OCI-LY7 (cell line): ENCODE results near the gene MLN. TPM values are rescaled to one million over a fixed set of nuclear protein-coding genes. Genes with fewer than 3 reads are reported as not detected.

Source experiments
- BruUV-seq: library from RNA; stranded (reverse); fragments of 400-500 nt; replicated peaks from 2 replicates; lab custom pipeline; 2021; lab: Mats Ljungman, UMichigan
- CTCF ChIA-PET: fragments of 300-600 bp; sonication (Branson Sonifier 250); formaldehyde crosslinking; loops from one replicate; lab custom pipeline; 2022; ENCODE audit warnings: antibody characterized with exemption; ENCODE audit not compliant: unreplicated experiment; lab: Charles Lee
- POLR2A ChIA-PET: fragments of 300-600 bp; sonication (Branson Sonifier 250); formaldehyde crosslinking; loops from one replicate; lab custom pipeline; 2022; ENCODE audit warnings: antibody characterized with exemption; lab: Charles Lee
- DNase-seq: peaks from one replicate; pipeline ENCODE4 v3.0.0-alpha.2; 2015; ENCODE audit warnings: low spot score
- H2AFZ ChIP-seq: fragments of 200-600 bp; sonication (generic), shearing (Covaris generic); 2 replicates; pipeline ENCODE4 v1.6.1; 2014; ENCODE audit warnings: mild to moderate bottlenecking, antibody characterized with exemption, low read length, moderate library complexity
- H3K27ac ChIP-seq: fragments of 200-600 bp; sonication (generic); 2 replicates; pipeline ENCODE4 v1.5.1; 2014; ENCODE audit warnings: mixed run types, low read depth, mild to moderate bottlenecking, moderate library complexity, low read length, inconsistent platforms; ENCODE audit not compliant: poor library complexity, severe bottlenecking
- H3K36me3 ChIP-seq: fragments of 200-600 bp; sonication (generic); 2 replicates; pipeline ENCODE4 v1.6.1; 2014; ENCODE audit warnings: mild to moderate bottlenecking, antibody characterized with exemption, low read length, moderate library complexity, mixed read lengths; ENCODE audit not compliant: insufficient read depth
- H3K4me1 ChIP-seq: fragments of 200-600 bp; sonication (generic); 2 replicates; pipeline ENCODE4 v1.5.1; 2014; ENCODE audit warnings: mild to moderate bottlenecking, low read length; ENCODE audit not compliant: insufficient read depth, poor library complexity, severe bottlenecking
- H3K4me2 ChIP-seq: fragments of 200-600 bp; sonication (generic); 2 replicates; pipeline ENCODE4 v1.6.1; 2014; ENCODE audit warnings: mild to moderate bottlenecking, low read length
- H3K4me3 ChIP-seq: fragments of 200-600 bp; sonication (generic); 2 replicates; pipeline ENCODE4 v1.5.1; 2014; ENCODE audit warnings: mild to moderate bottlenecking, low read depth, low read length; ENCODE audit not compliant: poor library complexity, severe bottlenecking
- H3K79me2 ChIP-seq: fragments of 200-600 bp; sonication (generic); 2 replicates; pipeline ENCODE4 v1.6.1; 2016; ENCODE audit warnings: low read depth, mild to moderate bottlenecking, low read length, moderate library complexity, mixed read lengths; ENCODE audit not compliant: insufficient read depth
- H3K9me2 ChIP-seq: fragments of 200-600 bp; sonication (generic); 2 replicates; pipeline ENCODE4 v1.6.1; 2016; ENCODE audit warnings: mild to moderate bottlenecking, low read length, mixed read lengths; ENCODE audit not compliant: insufficient read depth
- H3K9me3 ChIP-seq: fragments of 200-600 bp; sonication (generic); 2 replicates; pipeline ENCODE4 v1.6.1; 2014; ENCODE audit warnings: mild to moderate bottlenecking, mixed run types, low read length, mixed read lengths
- H4K20me1 ChIP-seq: fragments of 200-600 bp; sonication (generic); 2 replicates; pipeline ENCODE4 v1.6.1; 2014; ENCODE audit warnings: mild to moderate bottlenecking, antibody characterized with exemption, low read length, moderate library complexity, mixed read lengths; ENCODE audit not compliant: insufficient read depth
- EZH2phosphoT487 ChIP-seq: fragments of 200-600 bp; sonication (generic); IDR thresholded peaks from 2 replicates; pipeline ENCODE4 v1.6.1; 2018; ENCODE audit warnings: low read depth, borderline replicate concordance, mild to moderate bottlenecking, mixed run types, antibody characterized with exemption, low read length, moderate library complexity, mixed read lengths
- intact Hi-C: fragments of 100-400 bp; cut with micrococcal nuclease; formaldehyde crosslinking; loops from one replicate; pipeline ENCODE4 v1.10.0; 2022; ENCODE audit not compliant: unreplicated experiment
- total RNA-seq, 2 experiments: library from RNA; depleted of rRNA in 1 of 2; stranded (reverse); fragments of >200 nt in 1 of 2; shearing (Covaris generic) in 1 of 2; gene quantifications; 2 replicates each; pipeline ENCODE4 v1.2.3, GENCODE V29; 2014 to 2022
- TF ChIP-seq, protein P1 (sequence below): fragments of 200-600 bp; sonication (generic); conservative IDR thresholded peaks from 2 replicates; pipeline ENCODE4 v1.5.1; 2014; ENCODE audit warnings: mild to moderate bottlenecking, antibody characterized with exemption, low read length, moderate library complexity, mixed read lengths

MLN gene
- total RNA-seq, 2 experiments from 2014 or later, result not detected

GRCh38 chr6:33802186-33802958, 1.4 kb downstream of the MLN start:
- BruUV-seq, result no TSS peak
- ChIA-PET POLR2A (interaction anchor here (0.7 kb wide), 2 partner anchors 10 to 84 kb away, joined by 3 read pairs; no protein-coding TSS in a partner anchor), CTCF (no interaction called here)
- no peaks in the 10 kb centered on the region for H3K9me2 ChIP-seq
- H3K27ac ChIP-seq, result no peak overlapping the region
- H3K4me2 ChIP-seq, result no peak overlapping the region
- no peak overlapping the region for H3K4me3 ChIP-seq
- no peaks in the 10 kb centered on the region for H3K4me1 ChIP-seq
- H2AFZ ChIP-seq, result no peak overlapping the region
- no peaks in the 10 kb centered on the region for H4K20me1 ChIP-seq
- H3K79me2 ChIP-seq, result no peaks in the 10 kb centered on the region
- TF ChIP-seq, protein P1, sequence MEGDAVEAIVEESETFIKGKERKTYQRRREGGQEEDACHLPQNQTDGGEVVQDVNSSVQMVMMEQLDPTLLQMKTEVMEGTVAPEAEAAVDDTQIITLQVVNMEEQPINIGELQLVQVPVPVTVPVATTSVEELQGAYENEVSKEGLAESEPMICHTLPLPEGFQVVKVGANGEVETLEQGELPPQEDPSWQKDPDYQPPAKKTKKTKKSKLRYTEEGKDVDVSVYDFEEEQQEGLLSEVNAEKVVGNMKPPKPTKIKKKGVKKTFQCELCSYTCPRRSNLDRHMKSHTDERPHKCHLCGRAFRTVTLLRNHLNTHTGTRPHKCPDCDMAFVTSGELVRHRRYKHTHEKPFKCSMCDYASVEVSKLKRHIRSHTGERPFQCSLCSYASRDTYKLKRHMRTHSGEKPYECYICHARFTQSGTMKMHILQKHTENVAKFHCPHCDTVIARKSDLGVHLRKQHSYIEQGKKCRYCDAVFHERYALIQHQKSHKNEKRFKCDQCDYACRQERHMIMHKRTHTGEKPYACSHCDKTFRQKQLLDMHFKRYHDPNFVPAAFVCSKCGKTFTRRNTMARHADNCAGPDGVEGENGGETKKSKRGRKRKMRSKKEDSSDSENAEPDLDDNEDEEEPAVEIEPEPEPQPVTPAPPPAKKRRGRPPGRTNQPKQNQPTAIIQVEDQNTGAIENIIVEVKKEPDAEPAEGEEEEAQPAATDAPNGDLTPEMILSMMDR, result no peak
- no peak for TF ChIP-seq EZH2phosphoT487
- intact Hi-C loops, result no loop called here
- H3K36me3 ChIP-seq, result no peaks in the 10 kb centered on the region
- DNase-seq, result no peak
- H3K9me3 ChIP-seq, result no peaks in the 10 kb centered on the region

GRCh38 chr6:33801611-33802010, 2.2 kb downstream of the MLN start:
- Histone ChIP-seq H2AFZ (no peak overlapping the region), H4K20me1 (no peaks in the 10 kb centered on the region), H3K4me2 (no peak overlapping the region), H3K27ac (no peak overlapping the region), H3K9me3 (no peaks in the 10 kb centered on the region), H3K4me1 (no peaks in the 10 kb centered on the region), H3K79me2 (no peaks in the 10 kb centered on the region), H3K9me2 (no peaks in the 10 kb centered on the region), H3K36me3 (no peaks in the 10 kb centered on the region), H3K4me3 (no peak overlapping the region)
- TF ChIP-seq, protein P1, result no peak
- TF ChIP-seq EZH2phosphoT487, result no peak
- POLR2A ChIA-PET, result no interaction called here
- no peak for DNase-seq
- CTCF ChIA-PET, result no interaction called here
- intact Hi-C loops, result no loop called here
- BruUV-seq, result no TSS peak
